Measurements from ENCODE around the gene ANK3.

The ANK3 gene

DNA sequence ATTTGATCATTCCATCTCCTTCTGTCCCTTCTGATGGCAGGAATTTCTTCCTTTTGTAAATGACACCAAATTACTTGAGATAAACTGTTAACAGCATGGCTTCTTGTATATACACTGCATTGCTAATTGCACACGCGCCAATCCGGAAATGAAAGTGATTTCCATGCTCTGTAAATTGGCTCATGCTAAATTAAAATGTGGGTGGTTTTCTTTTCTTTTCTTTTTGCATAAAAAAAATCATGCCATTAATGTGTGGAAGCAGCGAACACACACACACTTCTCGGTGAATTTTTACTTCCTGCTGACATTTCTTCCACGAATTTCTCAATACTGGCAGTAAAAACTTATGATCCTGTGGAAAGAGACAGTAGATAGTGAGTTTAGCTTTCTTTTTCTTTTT is 360.2 kb downstream of the ANK3 start:
- H3K9ac ChIP-seq (ENCODE audit: low read length in 2 of 2): no peak overlapping the region
- no peaks in the 10 kb centered on the region for H3K27me3 ChIP-seq (ENCODE audit: control insufficient read depth in 1 of 2, insufficient read depth in 2 of 2, low read length in 2 of 2)
- no peak overlapping the region for H3K27ac ChIP-seq (ENCODE audit: low read length)
- H3K4me3 ChIP-seq (ENCODE audit: low read length in 2 of 2): no peak overlapping the region
- no peaks in the 10 kb centered on the region for H3K9me3 ChIP-seq (ENCODE audit: control insufficient read depth in 2 of 2, low read length in 2 of 2)
- peaks cover 6% of the 10 kb centered on the region for H3K4me1 ChIP-seq (ENCODE audit: control insufficient read depth, insufficient read depth, low read length)
- no peaks in the 10 kb centered on the region for H3K36me3 ChIP-seq (ENCODE audit: control insufficient read depth in 2 of 2, insufficient read depth in 2 of 2, low read length in 2 of 2)

DNA sequence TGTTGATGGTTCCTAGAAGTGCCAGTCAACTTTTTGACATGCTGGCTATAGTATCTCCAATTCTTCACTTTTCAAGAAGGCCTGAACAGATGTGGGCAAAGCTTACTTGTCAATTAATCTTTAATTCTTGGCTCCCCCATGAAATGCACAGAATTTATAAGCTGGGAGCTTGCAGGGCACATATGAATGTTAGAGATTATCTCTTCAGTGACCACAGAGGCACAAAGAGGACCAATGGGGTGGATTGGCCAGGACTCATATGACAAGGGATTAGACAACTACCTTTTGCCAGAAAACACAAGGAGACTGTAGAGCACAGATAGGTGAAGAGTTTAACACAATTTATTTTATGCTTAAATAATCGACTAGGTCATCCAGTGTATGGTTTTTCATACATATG is 361.6 kb downstream of the ANK3 start:
- Histone ChIP-seq H3K4me3 (ENCODE audit: low read length in 2 of 2) (no peak overlapping the region), H3K9me3 (ENCODE audit: control insufficient read depth in 2 of 2, low read length in 2 of 2) (no peaks in the 10 kb centered on the region), H3K27me3 (ENCODE audit: control insufficient read depth in 1 of 2, insufficient read depth in 2 of 2, low read length in 2 of 2) (no peaks in the 10 kb centered on the region), H3K9ac (ENCODE audit: low read length in 2 of 2) (no peak overlapping the region), H3K27ac (ENCODE audit: low read length) (no peak overlapping the region), H3K4me1 (ENCODE audit: control insufficient read depth, insufficient read depth, low read length) (peaks cover 6% of the 10 kb centered on the region), H3K36me3 (ENCODE audit: control insufficient read depth in 2 of 2, insufficient read depth in 2 of 2, low read length in 2 of 2) (no peaks in the 10 kb centered on the region)

DNA sequence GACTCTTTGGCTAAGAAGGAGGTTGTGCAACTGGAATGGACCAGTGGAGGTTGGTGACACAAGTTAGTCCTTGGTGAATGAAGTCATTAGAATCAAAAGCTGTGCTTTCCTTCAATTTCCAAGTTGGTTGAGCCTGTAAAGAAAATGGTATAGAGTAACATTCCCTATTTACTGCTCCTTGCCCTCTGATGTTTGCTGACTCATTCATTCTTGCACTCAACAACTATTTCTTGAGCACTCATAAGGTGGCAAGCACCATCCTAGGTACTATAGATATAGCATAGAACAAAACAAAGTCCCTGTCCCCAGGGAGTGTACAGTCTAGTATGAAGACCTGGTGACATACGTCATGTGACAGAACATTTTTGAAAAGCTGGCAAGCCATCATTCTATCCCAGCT is 364.4 kb downstream of the ANK3 start:
- H3K9ac ChIP-seq (ENCODE audit: low read length in 2 of 2): no peak overlapping the region

DNA sequence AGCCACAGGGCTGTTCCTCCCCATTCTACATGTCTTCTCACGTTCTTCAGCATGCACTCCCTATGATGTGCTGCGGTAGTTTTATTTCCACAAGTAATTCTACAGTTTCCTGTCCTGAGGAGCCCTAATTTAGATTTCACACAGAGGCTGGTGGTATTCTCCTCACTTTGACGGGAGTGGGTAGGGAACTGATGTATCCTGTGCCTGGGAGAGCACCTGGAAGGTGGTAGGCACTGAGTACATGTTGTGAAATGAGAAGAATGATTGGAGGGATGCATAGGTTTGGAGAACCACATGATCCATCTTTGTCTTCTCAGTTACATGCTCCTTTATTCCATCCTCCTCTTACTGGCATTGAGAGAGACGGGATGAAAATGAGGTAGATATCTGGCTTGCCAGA is 365.2 kb downstream of the ANK3 start:
- no peaks in the 10 kb centered on the region for H3K4me1 ChIP-seq (ENCODE audit: control insufficient read depth, insufficient read depth, low read length)
- no peak overlapping the region for H3K4me3 ChIP-seq (ENCODE audit: low read length in 2 of 2)
- H3K9me3 ChIP-seq (ENCODE audit: control insufficient read depth in 2 of 2, low read length in 2 of 2): no peaks in the 10 kb centered on the region
- no peaks in the 10 kb centered on the region for H3K27me3 ChIP-seq (ENCODE audit: control insufficient read depth in 1 of 2, insufficient read depth in 2 of 2, low read length in 2 of 2)
- H3K36me3 ChIP-seq (ENCODE audit: control insufficient read depth in 2 of 2, insufficient read depth in 2 of 2, low read length in 2 of 2): no peaks in the 10 kb centered on the region
- H3K27ac ChIP-seq (ENCODE audit: low read length): no peak overlapping the region
- no peak overlapping the region for H3K9ac ChIP-seq (ENCODE audit: low read length in 2 of 2)

More for the DNA sequence above, 364.4 kb downstream of the ANK3 start:
- Histone ChIP-seq H3K27ac (ENCODE audit: low read length) (no peak overlapping the region), H3K9me3 (ENCODE audit: control insufficient read depth in 2 of 2, low read length in 2 of 2) (no peaks in the 10 kb centered on the region), H3K4me1 (ENCODE audit: control insufficient read depth, insufficient read depth, low read length) (no peaks in the 10 kb centered on the region), H3K27me3 (ENCODE audit: control insufficient read depth in 1 of 2, insufficient read depth in 2 of 2, low read length in 2 of 2) (no peaks in the 10 kb centered on the region), H3K4me3 (ENCODE audit: low read length in 2 of 2) (no peak overlapping the region), H3K36me3 (ENCODE audit: control insufficient read depth in 2 of 2, insufficient read depth in 2 of 2, low read length in 2 of 2) (no peaks in the 10 kb centered on the region)

DNA sequence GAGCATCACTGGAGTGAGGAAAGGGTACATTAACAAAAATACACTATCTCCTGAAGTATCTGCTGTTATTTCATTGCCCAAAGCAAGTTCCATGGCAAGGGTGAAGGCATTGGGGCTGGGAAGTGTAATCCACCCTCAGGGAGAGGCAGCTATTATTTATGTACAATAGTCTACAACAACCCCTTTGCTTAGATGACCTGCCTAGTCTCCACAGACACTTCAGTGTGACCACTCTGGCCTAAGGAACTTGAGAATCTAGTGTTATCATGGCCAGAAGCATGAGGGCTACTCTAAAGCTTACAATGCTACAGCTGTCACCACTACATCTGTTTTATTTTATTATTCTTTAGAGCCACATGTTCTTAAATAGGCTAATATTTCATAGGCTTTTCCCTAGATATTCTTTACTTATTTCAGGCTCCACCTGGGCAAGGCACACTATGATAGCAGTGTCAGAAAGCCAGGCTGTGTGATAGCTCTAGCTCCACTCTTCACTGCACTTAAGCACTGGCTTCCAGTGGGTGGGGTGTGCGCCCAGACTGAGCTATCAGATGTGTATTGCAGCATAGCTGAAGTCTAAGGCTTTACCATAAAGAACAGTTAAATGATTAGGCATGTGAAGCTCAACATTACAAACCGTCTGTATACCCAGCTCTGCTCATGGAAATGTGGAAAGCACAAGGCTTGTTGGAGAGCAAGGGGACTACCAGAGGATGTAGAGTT is 366.4 kb downstream of the ANK3 start:
- Histone ChIP-seq H3K9ac (ENCODE audit: low read length in 2 of 2) (no peak overlapping the region), H3K36me3 (ENCODE audit: control insufficient read depth in 2 of 2, insufficient read depth in 2 of 2, low read length in 2 of 2) (no peaks in the 10 kb centered on the region), H3K27me3 (ENCODE audit: control insufficient read depth in 1 of 2, insufficient read depth in 2 of 2, low read length in 2 of 2) (no peaks in the 10 kb centered on the region), H3K4me3 (ENCODE audit: low read length in 2 of 2) (no peak overlapping the region), H3K4me1 (ENCODE audit: control insufficient read depth, insufficient read depth, low read length) (no peaks in the 10 kb centered on the region), H3K9me3 (ENCODE audit: control insufficient read depth in 2 of 2, low read length in 2 of 2) (no peaks in the 10 kb centered on the region), H3K27ac (ENCODE audit: low read length) (no peak overlapping the region)

DNA sequence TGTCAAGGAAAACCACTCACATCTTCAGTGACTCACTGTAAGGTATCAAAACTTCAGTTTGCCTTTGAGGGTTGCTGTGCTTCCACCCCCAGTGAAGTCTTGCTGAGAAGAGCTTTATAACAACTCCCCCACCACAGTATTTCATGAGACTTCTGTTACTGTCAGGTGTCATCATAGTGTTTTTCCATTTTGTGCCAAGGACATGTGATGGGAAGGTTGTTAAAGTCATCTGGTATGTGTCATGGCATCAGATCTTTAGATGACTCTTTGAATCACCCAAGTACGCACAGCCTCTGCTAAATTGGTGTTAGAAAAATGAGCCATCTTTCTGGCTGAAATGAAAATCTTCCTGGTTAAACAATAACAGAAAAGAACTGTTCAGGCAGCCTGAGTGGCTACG is 368.3 kb downstream of the ANK3 start:
- Histone ChIP-seq H3K27me3 (ENCODE audit: control insufficient read depth in 1 of 2, insufficient read depth in 2 of 2, low read length in 2 of 2) (no peaks in the 10 kb centered on the region), H3K4me3 (ENCODE audit: low read length in 2 of 2) (no peak overlapping the region), H3K9ac (ENCODE audit: low read length in 2 of 2) (no peak overlapping the region), H3K27ac (ENCODE audit: low read length) (no peak overlapping the region), H3K36me3 (ENCODE audit: control insufficient read depth in 2 of 2, insufficient read depth in 2 of 2, low read length in 2 of 2) (no peaks in the 10 kb centered on the region), H3K9me3 (ENCODE audit: control insufficient read depth in 2 of 2, low read length in 2 of 2) (no peaks in the 10 kb centered on the region), H3K4me1 (ENCODE audit: control insufficient read depth, insufficient read depth, low read length) (no peaks in the 10 kb centered on the region)

DNA sequence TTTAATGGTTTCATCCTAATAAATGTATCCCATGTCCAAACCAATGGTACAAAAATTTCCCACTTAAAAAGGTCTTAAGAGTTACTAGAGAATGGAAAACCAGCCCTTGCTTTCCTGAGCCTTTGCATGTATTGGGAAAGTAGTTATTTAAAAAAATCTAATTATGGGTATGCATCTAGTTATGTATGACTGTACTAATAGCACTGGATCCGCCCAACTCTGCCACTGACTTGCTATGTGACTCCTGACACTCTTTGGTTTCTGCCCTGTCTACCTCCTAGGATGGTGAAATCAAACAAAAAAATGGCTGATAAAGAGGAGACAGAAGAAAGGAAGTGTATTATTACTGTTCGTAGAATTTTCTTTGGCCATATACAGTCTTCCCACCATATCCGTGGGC is 372.9 kb downstream of the ANK3 start:
- Histone ChIP-seq H3K27ac (ENCODE audit: low read length) (no peak overlapping the region), H3K9ac (ENCODE audit: low read length in 2 of 2) (no peak overlapping the region)

DNA sequence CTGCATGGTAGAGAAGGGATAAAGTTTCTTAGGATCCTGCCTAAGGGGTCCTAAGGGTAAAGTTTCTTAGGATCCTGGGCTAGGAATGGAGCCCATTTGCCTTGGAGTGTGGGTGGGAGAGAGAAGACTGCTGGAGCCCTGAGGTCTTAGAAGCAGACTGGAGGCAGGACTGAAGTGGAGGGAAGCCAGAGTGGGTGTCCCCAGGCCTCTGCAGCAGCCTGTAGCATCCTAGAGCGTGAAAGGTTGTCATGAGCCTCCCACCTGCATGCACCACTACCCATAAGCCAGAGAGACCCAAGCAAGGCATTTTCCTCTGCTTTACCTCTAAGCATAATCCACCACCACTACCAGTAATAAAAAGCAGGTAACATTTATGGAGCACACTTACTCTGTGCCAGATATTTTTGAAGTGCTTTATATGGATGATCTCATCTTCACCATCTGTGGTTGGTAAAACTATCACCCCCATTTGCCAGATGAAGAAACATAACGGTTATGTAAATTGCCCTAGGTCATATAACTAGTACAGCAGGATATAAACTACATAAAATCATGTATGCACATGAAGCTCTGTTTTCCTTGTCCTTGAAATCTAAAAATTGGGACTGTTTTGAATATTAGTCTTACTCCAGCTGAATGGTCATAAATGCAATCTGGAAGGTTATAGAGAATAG is 379.8 kb downstream of the ANK3 start:
- Histone ChIP-seq H3K27ac (ENCODE audit: low read length) (no peak overlapping the region), H3K36me3 (ENCODE audit: control insufficient read depth in 2 of 2, insufficient read depth in 2 of 2, low read length in 2 of 2) (no peaks in the 10 kb centered on the region), H3K4me1 (ENCODE audit: control insufficient read depth, insufficient read depth, low read length) (no peaks in the 10 kb centered on the region), H3K9ac (ENCODE audit: low read length in 2 of 2) (no peak overlapping the region), H3K9me3 (ENCODE audit: control insufficient read depth in 2 of 2, low read length in 2 of 2) (no peaks in the 10 kb centered on the region), H3K27me3 (ENCODE audit: control insufficient read depth in 1 of 2, insufficient read depth in 2 of 2, low read length in 2 of 2) (no peaks in the 10 kb centered on the region), H3K4me3 (ENCODE audit: low read length in 2 of 2) (no peak overlapping the region)

More for the DNA sequence above, 372.9 kb downstream of the ANK3 start:
- H3K36me3 ChIP-seq (ENCODE audit: control insufficient read depth in 2 of 2, insufficient read depth in 2 of 2, low read length in 2 of 2): no peaks in the 10 kb centered on the region
- H3K4me3 ChIP-seq (ENCODE audit: low read length in 2 of 2): no peak overlapping the region
- H3K27me3 ChIP-seq (ENCODE audit: control insufficient read depth in 1 of 2, insufficient read depth in 2 of 2, low read length in 2 of 2): no peaks in the 10 kb centered on the region
- no peaks in the 10 kb centered on the region for H3K9me3 ChIP-seq (ENCODE audit: control insufficient read depth in 2 of 2, low read length in 2 of 2)
- no peaks in the 10 kb centered on the region for H3K4me1 ChIP-seq (ENCODE audit: control insufficient read depth, insufficient read depth, low read length)

DNA sequence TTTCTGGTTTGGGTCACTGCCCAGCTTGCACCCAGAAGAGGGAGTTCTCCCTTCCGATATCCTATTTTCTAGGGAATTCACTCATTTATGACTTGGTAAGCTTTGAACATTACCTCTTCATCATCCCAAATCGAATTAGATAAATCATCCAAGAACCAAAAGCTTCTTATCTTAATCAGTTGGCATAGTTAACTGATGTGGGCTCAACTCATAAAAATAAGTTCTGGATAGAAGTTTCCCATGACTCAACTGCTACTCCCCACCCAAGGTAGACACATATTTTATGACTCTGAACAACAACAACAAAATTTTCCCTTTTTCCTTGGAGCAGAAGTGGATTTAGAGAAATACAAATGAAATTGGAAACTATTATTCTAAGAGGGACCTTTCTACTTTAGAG is 380.4 kb downstream of the ANK3 start:
- Histone ChIP-seq H3K9ac (ENCODE audit: low read length in 2 of 2) (no peak overlapping the region), H3K4me3 (ENCODE audit: low read length in 2 of 2) (no peak overlapping the region), H3K36me3 (ENCODE audit: control insufficient read depth in 2 of 2, insufficient read depth in 2 of 2, low read length in 2 of 2) (no peaks in the 10 kb centered on the region), H3K27me3 (ENCODE audit: control insufficient read depth in 1 of 2, insufficient read depth in 2 of 2, low read length in 2 of 2) (no peaks in the 10 kb centered on the region), H3K4me1 (ENCODE audit: control insufficient read depth, insufficient read depth, low read length) (no peaks in the 10 kb centered on the region), H3K9me3 (ENCODE audit: control insufficient read depth in 2 of 2, low read length in 2 of 2) (no peaks in the 10 kb centered on the region), H3K27ac (ENCODE audit: low read length) (no peak overlapping the region)

DNA sequence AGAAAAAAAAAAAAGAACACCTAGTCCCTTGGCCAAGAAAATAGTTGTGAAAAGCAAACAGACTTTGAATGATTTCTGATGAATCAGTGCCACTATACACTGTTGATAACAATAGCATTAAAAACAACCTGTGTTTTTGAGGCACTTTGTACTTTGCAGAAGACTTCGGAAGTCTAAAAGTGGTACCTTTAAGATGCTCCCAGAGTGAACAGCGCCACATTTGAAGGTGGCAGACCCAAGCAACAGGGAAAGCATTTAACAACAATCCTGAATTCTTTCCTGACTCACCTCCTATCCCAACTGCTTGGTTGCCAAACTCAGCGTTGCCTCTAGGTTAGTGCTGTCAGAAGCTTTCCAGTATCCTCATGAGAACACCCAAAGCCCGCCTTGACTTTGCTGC is 380.9 kb downstream of the ANK3 start:
- no peak overlapping the region for H3K9ac ChIP-seq (ENCODE audit: low read length in 2 of 2)
- H3K9me3 ChIP-seq (ENCODE audit: control insufficient read depth in 2 of 2, low read length in 2 of 2): no peaks in the 10 kb centered on the region
- H3K36me3 ChIP-seq (ENCODE audit: control insufficient read depth in 2 of 2, insufficient read depth in 2 of 2, low read length in 2 of 2): no peaks in the 10 kb centered on the region
- H3K27me3 ChIP-seq (ENCODE audit: control insufficient read depth in 1 of 2, insufficient read depth in 2 of 2, low read length in 2 of 2): no peaks in the 10 kb centered on the region
- H3K4me3 ChIP-seq (ENCODE audit: low read length in 2 of 2): no peak overlapping the region
- H3K4me1 ChIP-seq (ENCODE audit: control insufficient read depth, insufficient read depth, low read length): no peaks in the 10 kb centered on the region
- no peak overlapping the region for H3K27ac ChIP-seq (ENCODE audit: low read length)

DNA sequence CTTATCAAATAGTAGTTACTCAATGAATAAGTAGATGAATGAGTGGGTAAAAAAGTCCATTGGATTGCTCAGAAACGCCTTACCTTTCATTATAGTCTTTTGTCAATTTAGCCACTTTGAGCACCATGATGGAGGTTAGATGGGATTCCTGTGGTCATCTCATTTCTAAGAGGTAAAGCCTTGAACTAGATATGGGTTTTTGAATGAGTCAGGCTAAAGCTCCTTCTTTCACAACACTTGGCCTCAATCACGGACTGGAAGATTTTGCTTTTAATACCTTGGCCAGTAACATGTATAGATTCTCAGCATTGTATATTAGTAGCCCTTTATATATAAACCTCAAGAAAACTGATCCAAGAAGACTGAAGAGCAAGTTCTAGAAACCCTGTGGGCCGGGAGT is 383.6 kb downstream of the ANK3 start:
- no peak overlapping the region for H3K27ac ChIP-seq (ENCODE audit: low read length)
- no peak overlapping the region for H3K9ac ChIP-seq (ENCODE audit: low read length in 2 of 2)
- no peaks in the 10 kb centered on the region for H3K4me1 ChIP-seq (ENCODE audit: control insufficient read depth, insufficient read depth, low read length)
- H3K4me3 ChIP-seq (ENCODE audit: low read length in 2 of 2): no peak overlapping the region
- H3K36me3 ChIP-seq (ENCODE audit: control insufficient read depth in 2 of 2, insufficient read depth in 2 of 2, low read length in 2 of 2): no peaks in the 10 kb centered on the region
- no peaks in the 10 kb centered on the region for H3K27me3 ChIP-seq (ENCODE audit: control insufficient read depth in 1 of 2, insufficient read depth in 2 of 2, low read length in 2 of 2)
- no peaks in the 10 kb centered on the region for H3K9me3 ChIP-seq (ENCODE audit: control insufficient read depth in 2 of 2, low read length in 2 of 2)
